Lung (tissue), 12 donors: Measurements from ENCODE around the gene IFNLR1. TPM values are rescaled to one million over a fixed set of nuclear protein-coding genes. Genes with fewer than 3 reads are reported as not detected.

Source experiments
- ATAC-seq: fragments of 200-7000 bp; cut with Tn5 transposase; one replicate; pipeline ENCODE4 v1.9.1; 2020; ENCODE audit warnings: moderate number of reproducible peaks; ENCODE audit not compliant: insufficient read depth, low FRiP score
- DNase-seq, 3 donors: peaks; one replicate each; pipeline ENCODE4 v3.0.0-alpha.2; 2013 to 2017
- H3K27ac ChIP-seq, 2 donors: one replicate each; pipeline ENCODE4 v1.5.1; 2013; ENCODE audit warnings: mild to moderate bottlenecking in 2 of 2, moderate library complexity in 2 of 2, control low read depth in 1 of 2, inconsistent platforms in 1 of 2, low read depth in 1 of 2, low read length in 1 of 2
- H3K27me3 ChIP-seq, 3 donors: one replicate each; pipeline ENCODE4 v1.5.1; 2013; ENCODE audit warnings: low read length in 2 of 3; ENCODE audit not compliant: control insufficient read depth in 3 of 3, insufficient read depth in 3 of 3
- H3K36me3 ChIP-seq, 4 donors: one replicate each; pipeline ENCODE4 v1.5.1; 2013; ENCODE audit warnings: low read length in 4 of 4, mild to moderate bottlenecking in 1 of 4, moderate library complexity in 1 of 4; ENCODE audit not compliant: control insufficient read depth in 4 of 4, insufficient read depth in 4 of 4
- H3K4me1 ChIP-seq, 5 donors: one replicate each; pipeline ENCODE4 v1.5.1; 2013; ENCODE audit warnings: low read length in 5 of 5, mild to moderate bottlenecking in 2 of 5, moderate library complexity in 1 of 5; ENCODE audit not compliant: control insufficient read depth in 5 of 5, insufficient read depth in 5 of 5
- H3K4me3 ChIP-seq: one replicate; pipeline ENCODE4 v1.5.1; 2013; ENCODE audit warnings: mild to moderate bottlenecking, control low read depth, moderate library complexity
- H3K9ac ChIP-seq, 2 donors: one replicate each; pipeline ENCODE4 v1.5.1; 2013; ENCODE audit warnings: low read length in 2 of 2, control low read depth in 1 of 2; ENCODE audit not compliant: insufficient read depth in 1 of 2
- H3K9me3 ChIP-seq, 4 donors: one replicate each; pipeline ENCODE4 v1.5.1; 2013; ENCODE audit warnings: low read length in 3 of 4, mild to moderate bottlenecking in 1 of 4, moderate library complexity in 1 of 4; ENCODE audit not compliant: control insufficient read depth in 4 of 4, insufficient read depth in 3 of 4
- CTCF ChIP-seq: IDR thresholded peaks from 2 replicates; pipeline ENCODE4 v1.5.1; 2012; ENCODE audit warnings: mild to moderate bottlenecking; ENCODE audit errors: control extremely low read depth, extremely low read depth
- WGBS, 2 donors: extraction: QIAGEN DNeasy Blood & Tissue Kit; methylation state at CpG; one replicate each; pipeline ENCODE4 v1.1.7; 2013; 5-methylcytosine and 5-hydroxymethylcytosine counted together
- polyA plus RNA-seq, 2 donors: library from polyadenylated mRNA; stranded (reverse); fragments of 200-250 nt; gene quantifications; one replicate each; pipeline ENCODE4 v1.2.1, GENCODE V29; 2013
- total RNA-seq, 2 donors: library from RNA; depleted of rRNA in 1 of 2; stranded (reverse); fragments of >200 nt in 1 of 2; gene quantifications; one replicate each; pipeline ENCODE4 v1.2.1, GENCODE V29; 2014 to 2021
- donor health status: control.
- donor health status: control.
- donor health status: Bipolar disorder and iron deficiency.
- donor health status: healthy.
- donor health status: DM: yes; HTN: yes; CAD: no.

Gene IFNLR1
- total and polyA plus RNA-seq, 4 donors: 1.2 to 9.0 (median 2.7) TPM

GRCh38 chr1:24156542-24157260 is 30.4 kb downstream of the IFNLR1 start:
- ATAC-seq (no peak), DNase-seq (no peak)
- H3K36me3 ChIP-seq: peaks cover 0 to 4% (median 0%) of the 10 kb centered on the region in 4 donors
- H3K4me1 ChIP-seq: peaks cover 0 to 3% (median 0%) of the 10 kb centered on the region in 5 donors
- WGBS, 2 donors: 92 to 95% methylated on average over 18 of the region's 18 CpGs
- H3K27me3 ChIP-seq: peaks cover 0 to 2% (median under 1%) of the 10 kb centered on the region in 3 donors
- H3K4me3 ChIP-seq: no peak overlapping the region
- H3K9ac ChIP-seq: no peak overlapping the region
- H3K9me3 ChIP-seq: no peaks in the 10 kb centered on the region
- H3K27ac ChIP-seq: no peak overlapping the region
- TF ChIP-seq CTCF: no peak

- Histone ChIP-seq H3K36me3 (peaks cover 0 to 4% (median 0%) of the 10 kb centered on the region in 4 donors), H3K9ac (no peak overlapping the region), H3K9me3 (no peaks in the 10 kb centered on the region), H3K4me3 (no peak overlapping the region), H3K4me1 (peaks cover 0 to 3% (median 0%) of the 10 kb centered on the region in 5 donors), H3K27ac (no peak overlapping the region), H3K27me3 (peaks cover 0 to 13% (median 10%) of the 10 kb centered on the region in 3 donors)
- 54 to 63% methylated on average over 11 of the region's 11 CpGs for WGBS, 2 donors
- no peak for TF ChIP-seq CTCF
- DNase-seq: no peak
- ATAC-seq: peak; percentile 28
These were observed 31.9 kb downstream of the IFNLR1 start for GRCh38 chr1:24155011-24155782.

- no peak overlapping the region for H3K27ac ChIP-seq
- no peaks in the 10 kb centered on the region for H3K9me3 ChIP-seq
- H3K4me3 ChIP-seq: no peak overlapping the region
- H3K9ac ChIP-seq: no peak overlapping the region
- H3K27me3 ChIP-seq: peaks cover 0 to 16% (median 13%) of the 10 kb centered on the region in 3 donors
- H3K36me3 ChIP-seq: peaks cover 0 to 4% (median 0%) of the 10 kb centered on the region in 4 donors
- no peak for DNase-seq
- WGBS, 2 donors: 67 to 80% methylated on average over 8 of the region's 8 CpGs
- H3K4me1 ChIP-seq: peaks cover 0 to 3% (median 0%) of the 10 kb centered on the region in 5 donors
- ATAC-seq: no peak
- TF ChIP-seq CTCF: no peak
These were observed 32.9 kb downstream of the IFNLR1 start for GRCh38 chr1:24154215-24154614.
